Hepatic stellate cell (primary cell): Measurements from ENCODE around the gene DBN1.
"Not testable (repeated sequence)": the region's sequence is repeated elsewhere in the genome, so short reads cannot be mapped to it uniquely, and the experiment has no call there.

Experiments used
- DNase-seq: peaks from one replicate; pipeline ENCODE4 v3.0.0; 2011; ENCODE audit warnings: low spot score

Gene DBN1

GRCh38 chr5:177490992-177491391 lies 17.6 kb upstream of the DBN1 start:
- DNase-seq = no peak

DNA sequence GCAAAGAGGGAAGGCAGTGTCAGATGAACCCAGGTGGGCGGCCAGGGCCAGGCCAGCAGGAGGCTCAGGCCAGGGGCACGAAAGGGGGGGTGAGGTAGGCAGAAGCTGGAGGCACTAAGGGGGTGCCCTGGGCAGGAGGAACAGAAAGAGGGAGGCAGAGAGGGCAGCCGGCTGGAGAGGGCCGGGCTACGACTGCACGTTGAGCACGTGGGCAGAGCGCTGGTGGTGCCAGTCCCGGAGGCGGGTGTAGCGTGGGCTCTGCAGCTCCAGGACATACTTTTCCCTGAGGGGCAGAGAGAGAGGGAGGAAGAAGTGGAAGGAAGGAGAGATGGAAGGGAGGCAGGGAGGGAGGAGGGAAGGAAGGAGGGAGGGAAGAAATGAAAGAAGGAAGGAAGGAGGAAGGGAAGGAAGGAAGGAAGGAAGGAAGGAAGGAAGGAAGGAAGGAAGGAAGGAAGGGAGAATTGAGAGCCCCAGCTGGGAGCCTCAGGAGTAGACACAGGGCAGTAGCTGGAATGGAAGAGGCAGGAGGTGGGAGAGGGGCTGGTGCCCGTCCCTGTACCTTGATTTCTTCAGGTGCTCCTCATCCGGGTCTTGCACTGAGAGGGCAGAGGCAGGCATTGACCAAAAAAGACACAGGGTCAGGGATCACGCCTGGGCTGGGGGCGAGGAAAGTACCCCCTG lies 17.0 kb upstream of the DBN1 start:
- no peak for DNase-seq

- DNase-seq = no peak
Measured at GRCh38 chr5:177489119-177489716, 15.8 kb upstream of the DBN1 start.

DNA sequence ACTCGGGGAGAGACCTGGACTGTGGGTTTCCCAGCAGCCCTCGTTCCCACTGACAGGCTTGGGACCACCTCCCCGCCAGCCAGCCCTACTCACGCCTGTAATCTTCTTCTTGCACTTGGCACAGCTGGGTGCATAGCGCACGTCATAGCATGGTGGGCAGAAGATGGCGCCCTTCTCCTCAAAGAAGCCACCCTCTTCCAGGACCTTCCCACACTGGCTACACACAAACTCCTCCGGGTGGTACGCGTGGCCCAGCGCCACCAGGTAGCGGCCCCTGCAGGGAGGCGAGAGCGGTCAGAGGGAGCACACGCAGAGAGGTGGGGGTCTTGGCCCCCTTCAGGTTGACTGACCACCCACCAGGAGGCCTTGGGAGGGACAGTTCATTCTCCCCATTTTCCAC lies 14.5 kb upstream of the DBN1 start:
- no peak for DNase-seq

DNA sequence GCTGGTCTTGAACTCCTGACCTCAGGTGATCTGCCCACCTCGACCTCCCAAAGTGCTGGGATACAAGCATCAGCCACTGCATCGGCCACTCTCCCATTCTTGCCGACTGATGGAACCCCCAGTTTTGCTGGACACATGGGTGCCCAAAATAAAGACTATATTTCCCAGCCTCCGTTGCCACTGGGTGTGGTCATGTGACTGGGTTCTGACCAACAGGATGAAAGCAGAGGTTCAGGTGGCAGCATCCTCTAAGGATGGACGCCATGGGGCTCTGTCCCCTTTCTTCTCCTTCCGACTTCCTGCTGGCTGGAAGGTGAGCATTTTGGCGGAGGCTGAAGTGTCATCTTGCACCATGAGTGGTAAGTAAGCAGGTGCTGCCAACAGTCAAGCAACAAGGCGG lies 13.7 kb upstream of the DBN1 start:
- DNase-seq = no peak

GRCh38 chr5:177486256-177486655 lies 12.8 kb upstream of the DBN1 start:
- no peak for DNase-seq

- DNase-seq = not testable (repeated sequence)
Measured at GRCh38 chr5:177485753-177486152, 12.3 kb upstream of the DBN1 start.

DNA sequence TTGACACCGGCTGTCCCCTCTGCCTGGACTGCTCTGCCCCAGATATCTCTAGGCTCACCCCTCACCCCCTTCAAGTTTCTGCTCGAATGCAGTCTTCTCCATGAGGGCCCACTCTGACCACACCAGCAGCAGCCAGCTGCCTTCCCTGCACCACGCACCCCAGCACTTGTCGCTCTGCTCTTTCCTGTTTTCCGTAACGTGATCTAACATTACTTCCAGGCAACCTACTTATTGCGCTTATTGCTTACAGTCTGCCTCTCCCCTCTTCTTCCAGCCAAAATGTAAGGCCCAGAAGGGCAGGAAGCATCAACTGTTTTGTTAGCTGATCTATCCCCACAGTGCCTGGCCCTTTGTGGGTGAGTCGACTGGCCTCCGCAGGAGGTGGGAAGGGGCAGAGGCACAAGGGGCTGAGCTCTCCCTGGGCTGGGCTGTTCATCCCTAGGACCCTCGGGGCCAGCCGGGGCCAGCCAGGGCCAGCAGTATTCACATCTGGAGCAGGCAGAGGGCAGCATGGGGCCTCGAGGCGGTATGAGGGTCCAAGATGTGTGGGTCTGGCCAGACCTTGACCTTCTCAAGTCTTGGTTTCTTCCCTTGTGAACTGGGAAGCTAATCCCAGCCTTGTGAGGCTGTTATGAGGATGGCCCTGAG lies 11.6 kb upstream of the DBN1 start:
- DNase-seq = no peak

GRCh38 chr5:177483994-177484901 lies 10.8 kb upstream of the DBN1 start:
- no peak for DNase-seq

DNA sequence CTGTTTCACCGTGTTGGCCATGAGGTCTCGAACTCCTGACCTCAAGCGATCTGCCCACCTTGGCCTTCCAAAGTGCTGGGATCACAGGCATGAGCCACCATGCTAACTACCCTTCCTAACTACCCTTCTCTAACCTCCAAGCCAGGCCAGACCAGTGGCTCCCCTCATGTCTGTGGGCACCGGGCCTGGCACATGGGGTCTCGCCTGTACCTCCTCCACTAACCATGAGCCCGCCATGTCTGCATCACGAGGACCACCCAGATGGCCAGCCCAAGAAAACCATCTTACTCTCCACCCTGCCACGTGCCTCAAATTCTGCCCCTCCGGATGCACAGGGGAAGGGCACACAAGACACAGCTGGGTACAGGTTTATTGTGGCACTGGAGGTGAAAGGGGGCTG lies 9.6 kb upstream of the DBN1 start:
- DNase-seq = no peak

DNA sequence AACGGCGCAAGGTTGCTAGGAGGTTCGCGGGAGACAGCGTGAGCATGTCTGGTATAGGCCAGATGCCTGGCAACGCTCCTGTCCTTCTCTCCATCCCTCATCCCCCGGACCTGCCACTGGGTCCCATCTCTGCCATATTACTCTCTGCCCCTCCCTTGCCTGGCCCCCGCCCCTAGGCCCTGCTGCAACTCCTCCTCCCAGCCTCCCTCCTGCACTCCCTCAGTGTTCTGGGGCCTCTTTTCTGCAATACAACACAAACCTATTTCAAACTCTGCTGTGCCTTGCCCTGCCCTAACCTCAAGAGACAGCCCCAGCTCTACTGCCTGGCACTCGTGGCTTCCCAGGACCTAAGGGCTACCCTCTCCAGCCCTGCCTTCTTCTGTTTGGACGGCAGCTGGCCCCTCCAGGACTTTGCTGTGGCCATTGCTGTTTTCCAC lies 8.9 kb upstream of the DBN1 start:
- DNase-seq = no peak

- DNase-seq = no peak
Measured at GRCh38 chr5:177479774-177480173, 6.3 kb upstream of the DBN1 start.

- no peak for DNase-seq
Measured at GRCh38 chr5:177478711-177479646, 5.5 kb upstream of the DBN1 start.

- DNase-seq = no peak
Measured at GRCh38 chr5:177477701-177478477, 4.5 kb upstream of the DBN1 start.

- DNase-seq = peak; percentile 73
Measured at GRCh38 chr5:177476531-177477233, 3.2 kb upstream of the DBN1 start.

DNA sequence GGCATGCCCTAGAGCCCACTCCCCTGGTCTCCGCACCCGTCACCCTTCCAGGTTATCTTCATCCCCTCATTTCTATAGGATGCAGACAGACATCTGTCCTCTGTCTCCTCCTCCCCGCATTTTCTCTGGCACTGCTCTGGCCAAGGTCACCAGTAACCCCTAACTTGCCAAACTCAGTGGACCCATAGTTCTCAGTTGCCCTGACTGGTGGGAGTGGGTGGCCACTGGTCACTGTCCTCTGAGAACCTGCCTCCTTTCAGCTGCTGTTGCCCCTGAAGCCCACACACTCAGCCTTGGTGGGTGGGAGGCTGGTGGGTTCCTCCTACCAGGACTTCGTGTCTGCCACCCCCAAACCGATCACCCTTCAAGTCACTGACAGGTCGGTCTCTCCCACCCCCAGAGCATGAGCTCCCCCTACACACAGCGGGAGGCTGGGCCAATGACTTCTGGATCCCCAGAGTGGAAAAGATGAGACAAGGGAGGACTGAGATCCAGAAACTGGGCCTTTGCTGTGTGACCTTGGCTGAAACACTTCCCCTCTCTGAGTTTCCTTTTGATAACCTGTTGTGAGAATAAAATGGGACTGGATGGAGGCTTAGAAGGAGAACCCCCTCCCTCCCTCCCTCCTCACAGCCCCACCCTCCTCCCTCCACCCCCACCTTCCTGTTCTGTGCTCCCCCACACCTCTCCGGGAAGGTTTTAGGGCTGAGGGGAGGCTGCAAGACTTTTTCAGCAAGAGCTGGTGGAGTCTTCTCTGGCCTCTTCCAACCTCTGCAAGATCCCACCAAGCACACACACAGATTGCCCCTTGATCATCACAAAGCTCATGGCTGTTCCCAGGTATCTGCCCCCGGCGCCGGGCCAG lies 2.4 kb upstream of the DBN1 start:
- DNase-seq = no peak

- DNase-seq = peak; percentile 37
Measured at GRCh38 chr5:177474846-177475562, 1.6 kb upstream of the DBN1 start.

DNA sequence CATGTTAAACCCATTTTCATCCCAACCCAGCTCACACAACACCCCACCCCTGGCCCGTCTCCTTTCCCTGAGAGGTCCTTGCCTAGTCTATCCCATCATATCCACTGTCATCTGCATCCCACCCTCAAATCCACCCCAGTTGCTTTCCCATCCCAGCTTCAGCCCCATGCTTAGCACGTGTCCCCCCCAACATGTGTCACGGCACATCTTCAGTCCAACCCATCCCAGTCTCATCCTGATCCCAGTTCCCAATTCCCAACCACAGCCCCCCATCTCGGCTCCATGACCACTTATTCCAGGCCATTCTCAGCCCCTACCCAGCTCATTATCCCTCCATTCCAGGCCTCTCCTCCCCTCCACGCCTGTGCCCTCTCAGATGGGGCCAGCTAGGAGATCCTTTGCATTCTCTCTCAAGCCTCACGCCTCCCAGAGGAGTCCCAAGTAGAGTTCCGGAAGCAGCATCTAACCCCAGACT lies 605 bp upstream of the DBN1 start:
- peak; percentile 53 for DNase-seq
